SKM-1 (cell line): Measurements from ENCODE around the gene EXD3.

Experiments
- DNase-seq: peaks from one replicate; lab custom pipeline; 2025; ENCODE audit not compliant: unreplicated experiment; lab: John Stamatoyannopoulos, UW

The EXD3 gene

GRCh38 chr9:137297966-137298365, 125.0 kb downstream of the EXD3 start:
- DNase-seq = no peak

DNA sequence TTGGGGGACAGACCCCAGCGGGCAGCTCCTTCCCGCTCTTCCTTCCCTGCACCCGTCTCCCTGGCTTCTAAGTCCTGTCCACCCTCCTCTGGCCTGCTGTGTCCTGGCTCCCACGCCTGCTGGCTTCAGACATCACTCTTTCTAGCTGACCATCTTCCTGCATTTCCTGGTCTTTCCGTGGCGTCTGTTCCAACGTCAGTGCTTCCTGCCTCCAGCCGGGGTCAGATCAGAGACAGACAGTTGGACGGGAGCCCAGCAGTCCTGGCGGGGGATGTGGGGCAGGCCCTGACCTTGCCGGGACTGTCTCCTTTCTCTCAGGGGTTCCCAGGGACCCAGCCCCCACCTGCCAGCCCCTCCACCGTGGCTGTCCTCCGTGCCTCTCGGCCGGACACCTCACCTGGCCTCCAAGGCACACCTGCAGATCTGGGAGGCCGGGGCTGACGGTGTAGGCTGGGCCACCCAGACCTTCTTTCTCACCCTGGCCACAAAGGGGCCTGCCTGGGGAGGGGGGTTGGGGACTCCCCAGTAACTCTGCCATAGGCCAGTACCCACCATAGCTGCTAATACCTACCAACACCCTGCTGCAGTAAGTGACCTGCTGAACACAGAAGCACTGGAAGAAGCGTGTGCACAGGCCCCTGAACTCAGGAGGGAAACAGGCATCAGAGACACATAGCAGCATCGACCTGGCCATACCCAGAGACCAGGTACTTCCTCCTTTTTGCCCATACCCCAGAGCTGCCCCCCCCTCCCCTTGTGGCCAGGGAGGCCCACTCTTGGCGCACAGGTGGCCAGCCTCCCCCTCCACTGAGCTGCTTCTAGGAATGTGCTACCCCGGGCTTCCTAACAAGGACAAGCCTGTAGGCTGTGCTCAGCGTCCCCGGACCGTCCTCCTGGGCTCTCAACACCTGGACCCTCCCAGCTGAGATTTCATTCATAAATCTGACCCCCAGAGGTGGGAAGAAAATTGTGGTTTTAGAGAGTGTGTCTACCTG, 126.0 kb downstream of the EXD3 start:
- DNase-seq = no peak

GRCh38 chr9:137295849-137296669, 126.9 kb downstream of the EXD3 start:
- no peak for DNase-seq

DNA sequence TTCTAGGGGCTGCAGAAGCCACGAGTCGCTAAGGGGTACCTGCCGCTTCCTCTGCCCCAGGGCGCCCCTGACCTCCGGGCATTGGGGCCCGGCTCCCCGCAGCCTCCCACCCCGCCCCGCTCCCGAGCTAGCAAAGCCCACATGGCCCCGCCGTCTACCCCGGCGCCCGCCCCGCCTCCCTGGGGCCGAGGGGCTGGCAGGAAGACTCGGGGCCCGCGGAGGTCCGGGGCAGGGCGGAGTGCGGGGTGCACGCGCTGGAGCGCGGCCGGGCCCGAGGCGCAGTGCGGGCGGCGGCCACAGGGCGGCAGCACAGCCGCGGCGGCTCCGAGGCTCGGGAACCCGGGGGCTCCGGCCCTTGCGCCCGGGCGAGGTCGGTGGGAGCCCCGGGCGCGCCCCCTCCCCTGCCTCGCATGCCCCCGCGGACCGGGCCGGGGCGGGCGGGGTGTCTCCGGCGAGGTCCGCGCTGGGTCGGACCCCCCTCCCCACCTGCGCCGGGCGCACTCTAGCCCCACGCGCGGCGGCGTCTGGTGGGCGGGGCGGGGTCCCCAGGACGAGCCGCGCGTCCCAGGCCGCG, 127.6 kb downstream of the EXD3 start:
- DNase-seq = peak; percentile 13

DNA sequence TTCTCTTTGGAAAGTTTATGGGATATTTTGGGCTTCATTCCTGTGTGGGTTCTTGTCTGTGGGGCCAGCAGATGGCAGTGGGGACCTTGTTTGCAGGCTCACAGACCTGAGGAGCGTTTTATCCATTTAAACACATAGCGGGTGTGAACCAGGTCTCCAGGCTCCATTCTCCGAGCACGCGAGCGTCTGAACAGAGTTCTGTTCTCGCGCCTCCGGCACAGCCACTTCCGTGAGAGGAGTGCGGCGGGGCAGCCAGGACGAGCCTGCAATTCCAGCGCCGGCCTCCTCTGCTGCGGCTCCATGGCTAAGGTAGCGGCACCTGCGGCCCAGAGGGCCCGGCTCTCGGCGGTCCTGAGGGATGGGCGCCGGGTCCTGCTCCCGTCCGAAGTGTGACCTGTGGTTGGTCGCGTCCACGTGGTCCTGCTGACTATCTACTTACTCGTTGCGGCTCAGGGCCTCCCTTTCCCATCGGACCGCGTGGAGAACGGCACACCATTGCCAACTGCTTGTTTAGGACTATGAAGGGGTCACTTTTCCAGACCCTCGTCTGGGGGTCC, 128.2 kb downstream of the EXD3 start:
- DNase-seq = no peak

- DNase-seq = peak; percentile 60
These were observed 128.8 kb downstream of the EXD3 start for GRCh38 chr9:137294091-137294680.

DNA sequence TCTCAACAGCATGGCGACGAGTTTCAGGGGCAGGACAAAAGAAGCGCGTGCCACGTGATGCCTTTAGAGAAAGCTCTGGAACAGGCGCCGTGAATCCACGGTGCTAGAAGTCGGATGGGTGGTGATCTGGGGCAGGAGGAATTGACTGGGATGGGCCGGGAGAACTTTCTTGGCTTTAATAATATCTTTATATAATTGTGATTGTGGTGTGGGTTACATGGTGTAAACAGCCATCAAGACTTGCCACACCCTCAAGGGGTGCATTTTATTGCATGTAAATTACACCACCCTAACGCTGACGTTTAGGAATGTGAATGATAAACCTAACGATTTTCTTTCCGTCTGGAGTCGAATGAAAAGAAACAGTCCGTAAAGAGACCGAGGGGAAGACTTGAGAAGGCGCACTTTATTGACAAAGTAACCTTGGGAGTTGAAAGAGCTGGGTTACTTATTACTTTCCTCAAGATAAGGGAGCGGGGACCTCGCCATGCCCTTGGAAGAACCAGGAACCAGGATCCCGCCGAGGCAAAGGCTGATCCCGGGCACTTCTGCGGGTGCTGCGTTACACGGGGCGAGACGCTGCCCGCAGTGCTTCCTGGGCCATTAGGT, 129.4 kb downstream of the EXD3 start:
- DNase-seq = no peak

DNA sequence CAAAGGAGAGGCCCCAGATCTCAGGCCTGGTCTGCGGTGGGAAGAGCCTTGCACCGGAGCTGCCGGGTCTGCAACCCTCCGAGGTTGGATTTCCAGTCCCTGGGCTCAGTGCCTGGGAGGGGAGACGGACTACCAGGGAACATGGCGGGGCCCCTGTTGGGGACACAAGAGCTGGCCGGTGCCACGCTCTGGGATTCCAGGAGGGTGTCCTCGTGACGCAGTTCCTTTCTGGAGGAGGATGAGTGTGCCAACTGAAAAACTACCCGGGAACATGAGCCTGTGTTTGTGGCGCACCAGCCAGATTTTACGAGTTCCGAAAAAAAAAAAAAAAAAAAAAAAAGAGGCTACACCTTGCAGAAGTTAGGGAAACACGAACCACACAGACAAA, 129.9 kb downstream of the EXD3 start:
- no peak for DNase-seq

GRCh38 chr9:137286975-137287383, 136.0 kb downstream of the EXD3 start:
- DNase-seq = peak; percentile 22

- no peak for DNase-seq
These were observed 141.4 kb downstream of the EXD3 start for GRCh38 chr9:137281345-137282116.

DNA sequence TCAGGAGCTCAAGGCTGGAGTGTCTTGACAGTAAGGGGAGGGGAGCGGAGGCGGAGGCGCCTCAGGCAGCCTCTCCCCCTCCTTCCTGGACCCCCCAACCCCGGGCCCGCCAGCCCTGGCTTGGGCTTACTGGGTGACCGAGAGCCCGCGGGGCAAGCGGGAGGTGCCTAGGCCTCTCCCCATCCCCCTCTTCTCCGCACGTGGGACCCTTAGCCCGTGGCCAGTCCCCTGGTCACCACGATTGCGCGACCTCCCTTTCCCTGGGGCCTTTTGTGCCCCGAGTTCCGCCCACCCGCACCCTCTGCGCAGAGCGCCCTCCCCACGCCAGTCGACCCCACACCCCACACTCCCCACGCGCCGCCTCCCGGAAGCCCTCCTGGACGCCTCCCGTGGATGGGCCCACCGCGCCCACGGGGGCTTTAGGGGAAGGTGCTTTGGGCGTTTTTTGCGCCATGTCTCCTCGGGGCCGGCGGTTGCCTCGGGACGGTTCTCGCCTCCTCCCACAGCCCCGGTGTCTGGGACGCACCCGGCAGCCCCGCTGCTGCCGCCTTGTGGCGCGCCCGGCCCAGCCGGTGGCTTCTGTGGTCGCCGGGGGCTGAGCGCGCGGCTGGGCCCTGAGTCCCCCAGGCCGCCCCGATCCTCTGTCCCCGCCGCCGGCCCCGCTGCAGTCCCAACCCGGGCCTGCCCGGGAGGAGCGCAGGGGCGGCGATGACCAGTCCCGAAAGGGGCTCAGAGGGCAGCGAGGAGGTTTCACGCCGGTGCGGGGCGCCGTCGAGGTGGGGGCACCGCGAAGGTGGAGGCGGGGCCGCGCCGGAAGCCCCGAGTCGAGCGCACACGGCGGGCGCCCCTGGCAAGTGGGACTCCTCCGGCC, 142.3 kb downstream of the EXD3 start:
- DNase-seq = no peak

DNA sequence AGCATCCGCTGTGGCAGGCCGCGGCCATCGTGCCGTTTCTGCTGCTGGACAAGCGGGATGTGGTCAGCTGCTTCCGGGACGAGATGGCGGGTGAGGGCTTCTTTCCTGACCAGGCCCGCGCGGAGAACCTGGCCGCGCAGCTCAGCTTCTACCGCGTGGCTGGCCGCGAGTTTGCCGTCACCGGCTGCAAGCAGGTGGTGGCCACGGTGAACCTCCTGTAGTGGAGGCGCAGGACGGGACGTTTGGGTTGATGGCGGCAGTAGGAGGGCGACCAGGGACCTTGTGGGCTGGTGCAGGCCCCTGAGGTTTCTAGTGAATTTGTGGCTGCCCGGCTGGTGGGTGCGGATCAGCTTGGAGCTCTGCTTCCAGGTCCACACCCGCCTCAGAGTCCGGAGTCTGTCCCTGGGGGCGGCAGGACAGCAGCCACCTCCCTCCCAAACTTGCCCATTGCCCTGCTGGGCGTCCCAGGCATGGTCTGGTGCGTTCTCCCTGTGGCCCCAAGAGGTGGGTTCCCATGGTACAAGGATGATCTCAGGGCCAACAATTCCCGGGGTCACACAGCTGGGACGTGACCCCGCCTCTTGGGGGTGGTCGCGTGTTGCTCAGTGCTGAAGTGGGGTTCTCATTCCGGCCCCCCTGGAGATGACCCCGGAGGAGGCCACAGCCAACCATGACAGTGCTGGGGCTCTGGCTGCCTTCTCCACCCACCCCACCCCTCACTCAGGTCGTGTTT, 143.1 kb downstream of the EXD3 start:
- DNase-seq = no peak

GRCh38 chr9:137278721-137279711, 143.9 kb downstream of the EXD3 start:
- DNase-seq = no peak

GRCh38 chr9:137278061-137278701, 144.8 kb downstream of the EXD3 start:
- no peak for DNase-seq

DNA sequence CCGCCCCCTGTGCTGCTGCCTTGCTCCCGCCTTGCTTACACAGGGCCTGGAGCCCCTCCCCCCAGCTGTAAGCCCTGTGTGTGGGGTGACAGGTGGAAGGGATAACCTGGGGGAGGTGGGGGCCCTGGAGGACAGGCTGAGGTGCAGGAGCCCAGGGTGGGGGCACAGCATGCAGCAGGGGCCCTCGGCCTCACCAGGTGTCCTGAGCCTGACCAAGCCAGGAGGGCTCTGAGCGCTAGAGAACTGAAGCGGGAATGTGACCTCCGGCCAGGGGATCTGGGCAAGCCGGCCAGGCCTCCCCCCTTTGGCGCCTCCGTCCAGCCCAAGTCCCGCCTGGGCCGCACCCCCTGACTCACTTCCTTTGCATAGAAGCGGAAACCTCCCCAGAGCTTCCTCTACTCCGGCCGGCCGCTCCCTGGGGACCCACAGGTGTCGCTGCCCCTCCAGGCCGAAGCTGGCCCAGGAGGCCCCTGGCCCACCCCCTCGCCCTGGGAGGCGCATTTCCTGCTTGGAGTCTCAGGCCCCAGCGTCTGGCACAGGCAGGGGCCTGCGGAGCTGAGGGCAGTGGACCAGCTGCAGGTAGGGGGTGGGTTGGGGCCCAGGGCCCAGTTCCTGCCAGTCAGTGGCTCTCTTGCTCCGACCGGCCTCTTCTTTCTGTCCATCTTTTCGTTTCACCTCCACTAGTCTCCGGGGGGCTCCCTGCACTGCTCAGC, 145.5 kb downstream of the EXD3 start, which contains the start of gene TOR4A:
TOR4A (plus strand) TSS at position 398 of the 713 bp plus-strand sequence. CDS start 964 bp downstream, outside the sequence.
- peak; percentile 85 for DNase-seq
